ENCODE results near the gene KCNK6. TPM values are rescaled to one million over a fixed set of nuclear protein-coding genes. Genes with fewer than 3 reads are reported as not detected.
A peak's percentile ranks its signal among the peaks of the same experiment; 100 is the strongest.

Gene KCNK6
- total RNA-seq, 8 experiments from 2014 or later = 0.38 to 5.7 (median 0.65) TPM

DNA sequence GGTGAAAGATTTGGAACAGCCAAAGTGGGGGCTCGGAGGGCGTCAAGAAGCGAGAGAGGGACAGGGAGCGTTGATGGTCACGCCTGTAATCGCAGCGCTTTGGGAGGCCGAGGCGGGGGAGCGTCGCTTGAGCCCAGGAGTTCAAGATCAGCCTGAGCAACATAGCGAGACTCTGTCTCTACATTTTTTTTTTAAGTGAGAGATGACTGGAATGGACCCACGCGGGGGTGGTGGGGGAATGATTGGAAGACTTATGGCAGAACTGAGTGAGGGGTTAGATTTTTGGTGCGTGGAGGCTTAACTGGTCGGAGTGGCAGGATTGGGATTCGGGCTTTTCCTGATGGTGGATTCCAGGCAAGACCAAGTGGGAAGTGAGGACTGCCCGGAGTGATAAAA, 55.5 kb downstream of the KCNK6 start:
- Histone ChIP-seq H3K4me1 (replicated peaks in 1 of 2) (peaks cover 10 to 11% of the 10 kb centered on the region in 2 donors), H3K4me3 (peak overlapping the region; percentile 60 to 89 (median 80)), H3K27ac (peak overlapping the region; percentile 94 to 97)
- 0 to 3% (median 0%) methylated on average over 1 to 8 of the region's 18 CpGs; no CpG with 5 or more reads in 4 of the 10 experiments for WGBS, 10 experiments
- ATAC-seq (replicated peaks in 6 of 8) = peak in 5 of 8 experiments; percentile 1 to 36 (median 16)
- in situ Hi-C loops (cut with MboI; ENCODE audit: low pct_unique_long_range_greater_than_20kb in 2 of 9, low sequenced_read_pairs in 9 of 9, unreplicated experiment in 9 of 9) = no loop called here

DNA sequence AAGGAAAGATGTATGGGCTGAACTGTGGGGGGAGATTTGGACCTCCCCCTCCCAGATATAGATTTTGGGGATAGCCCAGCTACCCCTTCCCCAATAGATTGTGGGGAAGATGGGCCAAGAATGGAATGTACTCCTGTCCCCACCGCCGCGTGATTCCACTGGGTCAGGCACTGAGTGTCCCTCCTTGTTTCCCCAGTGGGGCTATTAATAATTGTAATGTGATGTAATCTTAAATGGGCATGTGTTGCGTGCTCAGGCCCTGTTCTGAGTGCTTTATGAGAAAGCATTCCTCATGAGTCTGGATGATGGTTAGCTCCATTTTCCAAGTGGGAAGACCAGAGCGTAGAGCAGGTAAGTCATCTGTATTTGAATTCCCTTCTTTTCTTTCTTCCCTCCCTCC, 56.1 kb downstream of the KCNK6 start:
- H3K4me1 ChIP-seq (replicated peaks in 1 of 2) = peaks cover 10 to 11% of the 10 kb centered on the region in 2 donors
- in situ Hi-C loops (cut with MboI; ENCODE audit: low pct_unique_long_range_greater_than_20kb in 2 of 9, low sequenced_read_pairs in 9 of 9, unreplicated experiment in 9 of 9) = no loop called here
- 7 to 80% (median 60%) methylated on average over 1 to 3 of the region's 5 CpGs; no CpG with 5 or more reads in 5 of the 10 experiments for WGBS, 10 experiments
- peak in 5 of 8 experiments; percentile 2 to 18 (median 7) for ATAC-seq (replicated peaks in 6 of 8)
- H3K4me3 ChIP-seq = peak overlapping the region; percentile 60 to 89 (median 80)
- H3K27ac ChIP-seq = peak overlapping the region; percentile 94 to 97

DNA sequence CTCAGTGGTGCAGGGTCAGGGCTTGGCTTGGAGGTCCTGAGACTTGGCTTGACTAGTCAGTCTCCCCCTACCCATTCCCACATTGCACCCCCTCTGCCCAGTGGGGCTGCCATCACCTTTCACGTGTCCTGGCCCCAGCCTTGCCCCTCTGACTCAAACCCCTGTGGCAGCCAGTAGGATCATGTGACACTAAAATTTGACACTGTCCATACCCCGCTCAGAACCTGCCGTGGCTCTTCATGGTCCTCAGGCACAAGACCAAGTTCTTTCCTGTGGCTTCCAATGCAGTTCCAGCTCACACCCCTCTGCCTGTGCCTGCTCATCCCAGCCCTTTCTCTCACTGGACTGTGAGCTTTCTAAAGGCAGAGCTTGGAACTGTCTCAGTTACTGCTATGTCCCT, 56.9 kb downstream of the KCNK6 start:
- peaks cover 10 to 11% of the 10 kb centered on the region in 2 donors for H3K4me1 ChIP-seq (replicated peaks in 1 of 2)
- no peak for ATAC-seq (replicated peaks in 6 of 8)
- in situ Hi-C loops (cut with MboI; ENCODE audit: low pct_unique_long_range_greater_than_20kb in 2 of 9, low sequenced_read_pairs in 9 of 9, unreplicated experiment in 9 of 9) = no loop called here
- H3K4me3 ChIP-seq = no peak overlapping the region
- no peak overlapping the region for H3K27ac ChIP-seq
- WGBS, 10 experiments = 50 to 100% (median 94%) methylated on average over 1 to 2 of the region's 3 CpGs; no CpG with 5 or more reads in 6 of the 10 experiments

DNA sequence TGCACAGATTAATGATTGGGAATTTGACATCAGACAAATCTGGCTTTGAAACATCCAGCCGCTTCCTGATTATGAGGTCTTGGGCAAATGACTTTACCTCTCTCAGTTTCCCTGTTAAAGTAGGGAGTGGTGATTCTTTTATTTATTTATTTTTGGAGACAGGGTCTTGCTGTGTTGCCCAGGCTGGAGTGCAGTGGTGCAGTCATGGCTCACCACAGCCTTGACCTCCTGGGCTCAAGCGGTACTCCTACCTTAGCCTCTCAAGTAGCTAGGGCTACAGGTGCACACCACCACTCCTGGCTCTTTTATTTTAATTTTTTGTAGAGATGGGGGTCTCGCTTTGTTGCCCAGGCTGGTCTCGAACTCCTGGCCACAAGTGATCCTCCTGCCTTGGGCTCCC, 57.4 kb downstream of the KCNK6 start:
- Histone ChIP-seq H3K4me3 (no peak overlapping the region), H3K4me1 (replicated peaks in 1 of 2) (peaks cover 10 to 11% of the 10 kb centered on the region in 2 donors), H3K27ac (no peak overlapping the region)
- no peak for ATAC-seq (replicated peaks in 6 of 8)
- WGBS, 10 experiments = 85 to 100% (median 100%) methylated on average over 1 to 4 of the region's 4 CpGs; no CpG with 5 or more reads in 4 of the 10 experiments
- in situ Hi-C loops (cut with MboI; ENCODE audit: low pct_unique_long_range_greater_than_20kb in 2 of 9, low sequenced_read_pairs in 9 of 9, unreplicated experiment in 9 of 9) = no loop called here

GRCh38 chr19:38378866-38379265, 59.2 kb downstream of the KCNK6 start:
- in situ Hi-C loops (cut with MboI; ENCODE audit: low pct_unique_long_range_greater_than_20kb in 2 of 9, low sequenced_read_pairs in 9 of 9, unreplicated experiment in 9 of 9) = no loop called here
- Histone ChIP-seq H3K27ac (no peak overlapping the region), H3K4me1 (replicated peaks in 1 of 2) (peaks cover 9 to 10% of the 10 kb centered on the region in 2 donors), H3K4me3 (no peak overlapping the region)
- no peak for ATAC-seq (replicated peaks in 6 of 8)
- 80 to 100% (median 94%) methylated on average over 1 to 8 of the region's 10 CpGs; no CpG with 5 or more reads in 4 of the 10 experiments for WGBS, 10 experiments

GRCh38 chr19:38381138-38381537, 61.5 kb downstream of the KCNK6 start:
- WGBS, 10 experiments = 96 to 100% (median 100%) methylated on average over 2 to 7 of the region's 9 CpGs; no CpG with 5 or more reads in 5 of the 10 experiments
- no peak for ATAC-seq (replicated peaks in 6 of 8)
- Histone ChIP-seq H3K4me3 (no peak overlapping the region), H3K4me1 (replicated peaks in 1 of 2) (peaks cover 4 to 5% of the 10 kb centered on the region in 2 donors), H3K27ac (no peak overlapping the region)
- in situ Hi-C loops (cut with MboI; ENCODE audit: low pct_unique_long_range_greater_than_20kb in 2 of 9, low sequenced_read_pairs in 9 of 9, unreplicated experiment in 9 of 9) = no loop called here

Other genes with a start within 250 kb of the KCNK6 start
- gene DPF1, start 95.6 kb upstream of the KCNK6 start, total RNA-seq = 10 to 100 TPM in 5 of 8 experiments, 1 to 10 TPM in 3; 1.3 to 60.4 (median 25.9) TPM
- gene PPP1R14A, start 63.5 kb upstream of the KCNK6 start, total RNA-seq = 10 to 100 TPM in 2 of 8 experiments, 1 to 10 TPM in 4, not detected in 2; 1.2 to 12.1 (median 4.5) TPM
- gene SPINT2, start 55.3 kb upstream of the KCNK6 start, total RNA-seq = 10 to 100 TPM in 5 of 8 experiments, 1 to 10 TPM in 1, under 1 TPM in 2; 0.59 to 46.2 (median 24.6) TPM
- gene C19orf33, start 15.6 kb upstream of the KCNK6 start, total RNA-seq = 1 to 10 TPM in 1 of 8 experiments, not detected in 7; 2.4 TPM
- 100 to 1,000 TPM in 2 of 8 experiments, 10 to 100 TPM in 6; 38.3 to 283 (median 81.1) TPM for gene YIF1B, start 3.9 kb upstream of the KCNK6 start, total RNA-seq
- 10 to 100 TPM in 2 of 8 experiments, 1 to 10 TPM in 6; 1.6 to 14.5 (median 4.4) TPM for gene CATSPERG, start 16.0 kb downstream of the KCNK6 start, total RNA-seq
- gene PSMD8, start 54.7 kb downstream of the KCNK6 start, total RNA-seq = 100 to 1,000 TPM; 165 to 302 (median 214) TPM
- gene GGN, start 68.2 kb downstream of the KCNK6 start, total RNA-seq = 1 to 10 TPM in 6 of 8 experiments, under 1 TPM in 2; 0.41 to 3.2 (median 1.5) TPM
- gene SPRED3, start 68.9 kb downstream of the KCNK6 start, total RNA-seq = 1 to 10 TPM in 7 of 8 experiments, under 1 TPM in 1; 0.87 to 7.6 (median 3.8) TPM
- gene FAM98C, start 83.2 kb downstream of the KCNK6 start, total RNA-seq = 10 to 100 TPM in 6 of 8 experiments, 1 to 10 TPM in 2; 7.8 to 13.6 (median 12.2) TPM
- gene RASGRP4, start 106.4 kb downstream of the KCNK6 start, total RNA-seq = under 1 TPM; 0.09 to 0.66 (median 0.32) TPM
- gene RYR1, start 113.8 kb downstream of the KCNK6 start, total RNA-seq = 1 to 10 TPM; 1.4 to 4.7 (median 1.8) TPM